GM12801 (cell line): Measurements from ENCODE around the gene ACSS1.

Experiments
- CTCF ChIP-seq: IDR thresholded peaks from one replicate; pipeline ENCODE4 v1.5.1; 2011; ENCODE audit warnings: control low read depth; ENCODE audit not compliant: insufficient read length; ENCODE audit errors: extremely low read depth

Gene ACSS1

GRCh38 chr20:25056690-25057233 lies 1.2 kb downstream of the ACSS1 start:
- TF ChIP-seq CTCF: no peak

GRCh38 chr20:25055711-25056495 lies 2.0 kb downstream of the ACSS1 start:
- no peak for TF ChIP-seq CTCF

GRCh38 chr20:25054995-25055629 lies 2.8 kb downstream of the ACSS1 start:
- TF ChIP-seq CTCF: no peak

- no peak for TF ChIP-seq CTCF
Observed at GRCh38 chr20:25054096-25054820, 3.7 kb downstream of the ACSS1 start.

- TF ChIP-seq CTCF: no peak
Observed at GRCh38 chr20:25053255-25054031, 4.5 kb downstream of the ACSS1 start.

- no peak for TF ChIP-seq CTCF
Observed at GRCh38 chr20:25052255-25053194, 5.4 kb downstream of the ACSS1 start.
